ENCODE results near the gene FOXRED1. TPM values are rescaled to one million over a fixed set of nuclear protein-coding genes. Genes with fewer than 3 reads are reported as not detected.

The FOXRED1 gene
- total and polyA plus RNA-seq, 9 of the 15 experiments (the other 6 are each of a cell fraction or from before 2014, with no cell fraction given) = 14.1 to 94.4 (median 53.1) TPM

- TF ChIP-seq PRPF4 (IDR thresholded peaks at IDR 0.05; ENCODE audit: insufficient read depth, low read depth, low read length, poor library complexity, severe bottlenecking) (peak; percentile 43), FOXA1 (IDR thresholded peaks at IDR 0.05; ENCODE audit: borderline replicate concordance) (no peak), ZNF280A (IDR thresholded peaks at IDR 0.05; ENCODE audit: low read depth, partially characterized antibody) (no peak), SMARCA5 (IDR thresholded peaks at IDR 0.05) (no peak), TOE1 (IDR thresholded peaks at IDR 0.05; ENCODE audit: borderline replicate concordance) (peak; percentile 84), TOE1 (CRISPR knock-in tag; IDR thresholded peaks at IDR 0.05; ENCODE audit: borderline replicate concordance, low read depth) (no peak), JUN (IDR thresholded peaks at IDR 0.05; ENCODE audit: borderline replicate concordance, low read depth, low read length) (peak; percentile 10; the same call in 1 of the 2 replicates), JUN (CRISPR knock-in tag; IDR thresholded peaks at IDR 0.05; ENCODE audit: borderline replicate concordance) (no peak), CXXC5 (CRISPR knock-in tag; IDR thresholded peaks at IDR 0.05) (peak; percentile 89), CREM (IDR thresholded peaks at IDR 0.05; ENCODE audit: low read depth) (peak; percentile 98), TFAP4 (CRISPR knock-in tag; IDR thresholded peaks at IDR 0.05; ENCODE audit: borderline replicate concordance) (peak; percentile 74; the same call in 1 of the 2 replicates), USF1 (CRISPR knock-in tag; IDR thresholded peaks at IDR 0.05) (peak; percentile 92), NR4A1 (CRISPR knock-in tag; IDR thresholded peaks at IDR 0.05) (no peak), NR4A1 (tag; IDR thresholded peaks at IDR 0.05) (no peak), MTF1 (CRISPR knock-in tag; IDR thresholded peaks at IDR 0.05; ENCODE audit: borderline replicate concordance) (no peak), NFYB (IDR thresholded peaks at IDR 0.05; ENCODE audit: extremely low read depth, insufficient read length) (peak; percentile 93)
Measured at GRCh38 chr11:126268708-126269579, at the start of gene FOXRED1, which contains the start of gene SRPRA (continued).

Data from K562 (cell line).